ENCODE measurements around the gene COPS8. TPM values are rescaled to one million over a fixed set of nuclear protein-coding genes. Genes with fewer than 3 reads are reported as not detected.
A peak's percentile ranks its signal among the peaks of the same experiment; 100 is the strongest.

COPS8 gene
- 86.7 TPM for total RNA-seq
- long read RNA-seq, full-length matches to known transcripts = 115 of 124 reads
- long read RNA-seq, partial matches to known transcripts = 2 of 124 reads
- long read RNA-seq, other reads (novel, unspliced or antisense) = 7 of 124 reads

DNA sequence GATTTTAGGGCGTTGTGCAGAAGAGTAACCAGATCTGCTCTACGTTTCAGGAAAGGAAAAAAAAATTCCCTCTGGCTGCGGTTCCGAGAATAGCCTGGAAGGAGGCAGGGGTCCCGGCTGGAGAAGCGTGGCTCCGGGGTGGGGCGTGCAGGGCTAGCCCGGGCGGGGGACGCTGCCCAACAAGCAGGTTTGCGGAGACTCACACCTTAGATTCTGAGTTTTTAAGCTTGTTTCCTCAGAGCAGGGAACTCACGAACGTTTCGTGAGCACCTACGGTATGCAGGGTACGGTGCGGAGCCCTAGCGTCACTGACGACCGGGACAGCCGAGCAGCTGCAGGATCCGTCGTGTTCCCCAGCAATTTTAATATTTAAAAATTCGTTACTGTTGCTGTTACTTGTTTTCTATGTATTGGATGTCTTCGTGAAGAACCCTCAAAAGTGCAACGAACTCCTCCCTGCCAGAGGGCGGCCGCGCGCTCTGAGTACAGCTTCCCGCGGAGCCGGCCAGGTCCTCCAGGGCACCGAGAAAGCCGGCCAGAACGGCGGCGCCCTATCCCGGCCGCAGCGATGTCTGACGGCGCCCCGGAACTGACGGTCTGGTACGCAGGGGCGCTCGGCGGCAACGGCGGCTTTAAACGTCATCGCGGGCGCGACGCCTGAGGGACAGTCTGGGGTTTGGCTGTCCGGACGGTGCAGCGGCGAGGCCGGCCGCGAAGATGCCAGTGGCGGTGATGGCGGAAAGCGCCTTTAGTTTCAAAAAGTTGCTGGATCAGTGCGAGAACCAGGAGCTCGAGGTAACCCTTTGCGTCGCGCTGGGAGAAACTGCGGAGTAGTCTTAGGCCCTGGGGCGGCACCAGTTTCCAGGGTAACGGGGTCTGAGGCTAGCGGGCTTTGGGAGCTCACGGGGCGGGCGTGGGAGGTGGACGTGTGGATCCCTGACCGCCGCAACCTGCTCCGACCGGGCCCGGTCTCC, at the start of gene COPS8:
Gene COPS8 (plus strand): TSS at position 642 of the 974 bp plus-strand sequence. CDS start 76 bp downstream, at position 718.
- intact Hi-C loops (cut with DNase I) = no loop called here
- DNase-seq (ENCODE audit: low spot score) = peak; percentile 98

DNA sequence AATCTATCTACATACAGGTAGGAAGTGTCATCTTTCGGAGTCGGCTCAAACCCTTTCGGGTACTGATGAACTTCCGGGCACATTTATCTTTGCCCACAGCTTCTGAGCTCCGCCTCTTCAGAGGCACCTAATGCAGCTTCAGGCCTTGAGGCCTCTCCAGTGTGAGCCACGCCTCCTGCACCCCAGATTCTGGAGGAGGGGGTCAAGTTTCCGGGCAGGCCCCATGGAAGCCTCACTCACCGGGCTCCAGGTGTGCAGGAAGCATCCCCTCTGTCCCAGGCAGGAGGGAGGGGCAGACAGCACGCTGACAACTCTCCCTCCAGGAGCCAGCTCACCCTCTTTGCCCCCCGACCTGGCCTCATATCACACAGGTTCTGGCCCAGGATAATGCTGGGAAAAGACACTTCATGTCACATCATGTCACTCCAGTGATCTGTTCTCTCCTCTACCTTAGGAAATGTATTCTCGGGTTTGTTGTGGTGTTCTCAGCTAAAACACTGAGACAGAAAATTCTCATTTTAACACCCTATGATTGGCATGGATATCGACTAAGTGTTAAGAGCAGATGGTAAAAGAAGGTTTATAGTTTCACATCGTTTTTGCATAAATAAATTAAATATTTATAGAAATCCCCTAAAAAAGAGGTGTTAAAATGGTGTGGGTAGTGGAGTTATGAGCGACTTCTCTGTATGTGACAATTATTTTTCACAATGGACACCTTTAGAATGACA, 46.2 kb upstream of the COPS8 start:
- intact Hi-C loops (cut with DNase I) = no loop called here
- no peak for DNase-seq (ENCODE audit: low spot score)

DNA sequence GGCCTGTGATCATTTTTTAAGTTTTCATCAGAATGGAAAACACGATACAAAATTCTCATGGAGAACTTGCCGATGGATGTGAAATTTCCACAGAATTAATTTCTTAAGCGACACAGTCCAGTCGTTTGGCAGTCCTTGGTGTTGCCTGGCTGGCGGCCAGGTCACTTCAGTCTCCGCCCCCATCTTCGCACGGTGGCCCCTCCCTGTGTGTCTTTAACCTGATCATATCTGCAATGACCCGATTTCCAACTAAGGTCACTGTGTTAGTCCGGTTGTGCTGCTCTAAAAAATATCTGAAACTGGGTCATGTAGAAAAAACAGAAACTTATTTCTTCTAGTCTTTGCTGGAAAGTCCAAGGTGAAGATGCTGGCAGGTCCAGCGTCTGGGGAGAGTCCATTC, 44.5 kb upstream of the COPS8 start:
- intact Hi-C loops (cut with DNase I) = no loop called here
- no peak for DNase-seq (ENCODE audit: low spot score)

DNA sequence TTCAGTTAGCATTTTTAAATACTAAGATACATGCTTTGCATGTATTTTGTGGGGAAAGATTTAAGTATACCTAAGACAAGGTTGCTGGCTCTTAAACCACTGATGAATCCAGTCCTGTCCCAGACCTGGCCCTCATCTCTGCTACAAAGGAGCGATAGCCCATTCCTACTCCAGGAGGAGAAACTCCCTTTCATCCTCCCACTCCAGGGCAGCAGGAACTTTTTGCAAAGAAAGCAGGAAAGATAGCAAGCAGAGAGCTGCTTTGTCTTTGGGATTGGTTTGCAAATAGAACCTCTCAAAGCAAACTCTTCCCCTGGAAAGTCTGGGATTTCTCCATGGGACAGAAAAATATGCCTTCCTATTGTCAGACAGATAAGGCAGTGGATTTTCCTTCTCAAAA, 43.6 kb upstream of the COPS8 start:
- DNase-seq (ENCODE audit: low spot score) = no peak
- intact Hi-C loops (cut with DNase I) = no loop called here

DNA sequence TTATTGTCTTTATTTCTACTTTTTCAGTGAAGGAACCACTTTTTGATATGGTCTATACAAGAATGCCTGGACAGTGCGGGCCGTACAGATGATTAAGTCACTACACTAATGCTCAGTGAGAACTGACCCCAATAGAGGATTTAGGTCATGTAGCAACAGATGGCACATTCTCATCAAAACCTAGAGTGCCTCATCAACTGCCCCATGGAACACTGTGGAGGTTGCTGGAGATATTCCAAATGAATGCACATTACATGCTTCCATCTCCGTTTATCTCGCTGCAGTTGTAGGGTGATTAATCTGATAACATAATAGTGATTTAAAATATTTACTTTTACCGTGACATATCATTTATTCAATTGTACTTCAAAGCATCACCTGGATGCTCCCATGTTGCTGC, 41.8 kb upstream of the COPS8 start:
- intact Hi-C loops (cut with DNase I) = no loop called here
- DNase-seq (ENCODE audit: low spot score) = no peak

DNA sequence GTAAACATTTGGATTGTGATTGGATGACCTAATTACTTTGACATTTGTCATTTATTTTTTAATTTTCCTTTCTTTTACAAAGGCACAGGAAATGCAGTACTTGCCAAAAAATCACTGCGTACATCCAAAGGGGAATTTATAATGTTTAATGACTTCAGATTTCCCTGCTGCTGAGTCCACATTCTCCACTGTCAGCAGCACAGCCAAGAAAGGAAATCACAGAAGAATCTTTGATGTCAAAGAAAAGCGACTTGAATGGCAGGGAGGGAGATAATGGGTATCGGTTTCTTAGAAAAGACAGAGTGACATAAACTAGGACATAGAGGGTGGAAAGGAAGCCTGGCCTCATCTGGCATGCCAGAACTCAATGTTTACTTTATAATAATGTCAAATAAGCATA, 41.4 kb upstream of the COPS8 start:
- DNase-seq (ENCODE audit: low spot score) = no peak
- intact Hi-C loops (cut with DNase I) = no loop called here

DNA sequence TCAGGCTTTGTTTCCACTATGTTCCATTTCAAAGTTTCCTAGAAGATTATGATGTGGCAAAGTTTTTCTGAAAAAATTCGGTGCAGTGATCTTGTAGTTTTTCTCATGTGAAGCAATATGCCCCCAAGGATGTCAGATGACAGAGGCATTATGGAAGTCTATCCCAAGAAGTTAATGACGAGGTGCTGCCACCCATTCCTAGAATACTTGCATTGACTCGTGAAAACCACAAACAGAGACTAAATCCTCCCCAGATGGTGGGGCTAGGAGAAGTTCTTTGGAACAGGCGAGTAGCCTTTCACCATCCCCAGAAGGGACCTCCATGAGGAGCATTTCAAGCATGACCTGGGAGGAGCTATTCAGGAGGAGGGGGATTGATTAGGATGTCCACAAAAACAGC, 40.2 kb upstream of the COPS8 start:
- intact Hi-C loops (cut with DNase I) = no loop called here
- no peak for DNase-seq (ENCODE audit: low spot score)

DNA sequence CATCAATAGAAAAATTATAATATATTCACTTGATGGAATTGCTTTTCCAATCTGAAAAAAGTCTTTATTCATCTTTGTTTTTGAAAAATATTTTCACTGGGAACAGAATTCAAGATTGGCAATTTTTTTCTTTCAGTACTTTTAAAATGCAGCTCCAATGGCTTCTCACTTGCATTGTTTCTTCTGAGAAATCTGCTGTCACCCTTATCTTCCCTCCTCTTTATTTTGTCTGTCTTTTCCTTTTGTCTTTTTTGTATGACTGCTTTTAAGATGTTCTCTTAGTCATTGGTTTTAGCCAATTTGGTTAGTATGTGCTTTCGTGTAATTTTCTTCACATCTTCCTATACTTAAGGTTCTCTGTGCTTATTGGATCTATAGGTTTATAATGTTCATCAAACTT, 37.1 kb upstream of the COPS8 start:
- intact Hi-C loops (cut with DNase I) = no loop called here
- no peak for DNase-seq (ENCODE audit: low spot score)

DNA sequence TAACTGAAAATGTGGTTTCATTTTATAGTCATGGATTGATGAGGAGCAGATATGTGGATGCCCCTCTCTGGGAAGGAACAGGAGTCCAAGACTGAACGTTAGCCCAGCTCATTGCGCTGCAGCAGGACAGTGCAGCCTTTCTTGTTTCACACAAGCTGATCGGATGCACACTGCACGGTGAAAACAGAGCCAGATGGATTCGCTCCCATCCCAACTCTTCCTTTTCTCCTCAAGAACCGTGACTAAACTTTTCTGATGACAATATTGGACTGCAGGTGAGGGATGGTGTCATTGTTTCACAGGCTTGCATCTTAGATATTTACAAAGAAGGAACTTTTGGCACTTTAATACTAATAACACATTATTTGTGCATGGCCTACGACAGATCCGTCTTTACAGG, 33.8 kb upstream of the COPS8 start:
- no peak for DNase-seq (ENCODE audit: low spot score)
- intact Hi-C loops (cut with DNase I) = no loop called here

DNA sequence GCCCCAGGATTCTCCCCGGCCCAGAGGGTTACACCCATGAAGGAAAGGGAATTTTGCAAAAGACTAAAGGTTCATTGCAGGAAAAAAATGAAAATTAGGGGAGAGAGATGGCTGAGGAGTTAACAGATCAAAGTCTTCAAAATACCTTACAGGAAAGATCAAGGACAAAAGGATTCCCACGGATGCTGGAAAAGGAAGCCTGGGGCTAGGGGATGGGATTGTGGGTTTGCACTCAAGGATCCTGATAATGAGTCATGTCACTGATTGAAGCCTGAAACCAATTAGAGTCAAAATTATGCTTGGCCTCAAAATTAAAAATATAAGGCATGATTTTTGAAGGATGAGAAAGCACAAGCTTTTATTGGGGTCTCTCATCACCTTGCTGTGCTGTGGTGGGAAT, 32.6 kb upstream of the COPS8 start:
- DNase-seq (ENCODE audit: low spot score) = no peak
- intact Hi-C loops (cut with DNase I) = no loop called here

DNA sequence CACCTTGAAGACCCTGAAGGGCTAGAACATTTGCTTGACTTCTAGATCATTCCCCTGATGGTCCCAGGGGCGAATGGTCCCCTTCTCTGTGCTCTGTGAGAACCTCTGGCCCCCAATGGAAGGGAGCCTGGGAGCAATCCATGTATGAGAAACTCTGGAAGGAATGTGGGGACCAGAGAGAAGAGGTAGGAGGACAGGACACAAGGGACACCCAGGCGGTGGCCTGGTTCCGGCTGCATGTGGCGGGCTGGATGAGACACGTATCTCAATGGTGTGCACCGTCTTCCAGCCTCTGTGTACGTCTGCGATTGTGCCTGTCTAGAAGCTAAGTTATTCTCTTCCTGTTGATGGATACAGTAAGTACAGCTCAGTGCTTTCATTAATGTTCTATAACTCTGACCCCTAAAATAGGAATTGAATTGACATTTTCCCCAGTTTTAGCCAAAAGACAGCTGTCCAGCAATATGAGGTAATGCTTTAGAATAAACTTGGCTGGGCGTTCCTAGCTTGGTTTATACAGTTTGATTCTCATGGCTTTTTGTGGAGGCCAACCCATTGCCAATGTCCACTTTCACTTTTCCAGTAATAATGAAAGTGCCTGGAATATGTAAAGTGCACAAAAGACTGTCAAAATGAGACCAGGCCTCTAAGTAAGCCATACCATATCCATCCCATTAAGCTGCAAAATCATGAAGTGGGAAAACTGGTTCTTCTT, 30.1 kb upstream of the COPS8 start:
- intact Hi-C loops (cut with DNase I) = no loop called here
- DNase-seq (ENCODE audit: low spot score) = no peak

DNA sequence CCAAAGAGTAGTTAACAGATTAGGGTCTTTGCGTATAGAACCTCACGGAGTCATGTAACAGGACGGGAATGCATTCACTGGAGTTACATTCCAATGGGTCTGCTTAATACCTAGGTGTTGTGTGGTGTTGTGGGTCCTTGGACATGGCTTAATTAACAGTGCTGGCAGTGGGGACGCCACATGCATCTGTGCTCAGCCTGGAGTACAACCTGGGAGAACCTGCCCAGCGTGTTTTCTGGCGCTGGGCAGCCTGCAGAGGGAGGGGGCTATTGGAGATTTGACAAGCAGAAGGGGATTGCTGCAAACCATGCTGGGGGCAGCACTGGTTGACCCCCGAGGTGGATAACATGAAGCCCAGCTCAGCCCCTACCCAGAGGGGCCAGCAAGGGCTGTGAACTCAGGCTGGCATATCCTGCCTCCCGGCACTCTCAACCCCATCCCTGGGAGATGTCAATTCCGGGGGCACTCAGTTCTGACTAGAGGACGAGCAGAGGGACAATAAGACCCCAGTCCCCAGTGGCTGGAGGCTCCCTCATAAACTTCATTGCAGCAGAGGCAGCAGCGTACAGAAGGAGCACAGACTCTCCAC, 29.3 kb upstream of the COPS8 start:
- intact Hi-C loops (cut with DNase I) = no loop called here
- no peak for DNase-seq (ENCODE audit: low spot score)

DNA sequence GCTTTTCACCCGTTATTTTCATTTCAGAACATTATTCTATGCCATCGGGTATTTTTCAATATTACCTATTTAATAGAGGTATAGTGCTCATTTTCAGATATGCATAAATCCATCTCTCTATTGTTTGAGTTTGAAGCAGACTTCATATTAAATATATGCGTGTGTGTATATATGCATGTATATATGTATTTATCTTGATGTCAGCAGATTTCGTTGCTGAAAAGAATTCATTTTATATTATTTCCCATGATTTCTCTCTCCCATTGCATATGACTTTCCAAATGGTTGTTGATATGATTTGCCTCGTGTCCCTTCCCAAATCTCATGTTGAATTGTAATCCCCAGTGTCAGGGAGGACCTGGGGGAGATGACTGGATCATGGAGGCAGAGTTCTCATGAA, 28.6 kb upstream of the COPS8 start:
- no peak for DNase-seq (ENCODE audit: low spot score)
- intact Hi-C loops (cut with DNase I) = no loop called here

DNA sequence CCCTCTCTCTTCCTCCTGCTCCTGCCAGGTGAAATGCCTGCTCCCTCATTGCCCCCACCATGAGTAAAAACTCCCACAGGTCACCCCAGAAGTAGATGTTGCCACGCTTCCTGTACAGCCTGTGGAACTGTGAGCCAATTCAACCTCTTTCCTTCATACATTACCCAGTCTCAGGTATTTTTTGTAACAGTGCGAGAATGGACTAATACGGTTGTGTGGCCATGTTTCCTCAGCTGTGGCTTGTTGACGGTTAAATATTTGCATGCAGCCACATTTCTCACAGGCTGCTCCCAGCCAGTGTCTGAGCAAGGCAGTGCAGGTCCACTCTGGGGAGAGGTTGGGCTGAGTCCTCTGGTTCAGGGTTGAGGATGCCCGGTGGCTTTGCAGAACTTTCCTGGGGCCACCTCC, 27.8 kb upstream of the COPS8 start:
- intact Hi-C loops (cut with DNase I) = no loop called here
- no peak for DNase-seq (ENCODE audit: low spot score)

DNA sequence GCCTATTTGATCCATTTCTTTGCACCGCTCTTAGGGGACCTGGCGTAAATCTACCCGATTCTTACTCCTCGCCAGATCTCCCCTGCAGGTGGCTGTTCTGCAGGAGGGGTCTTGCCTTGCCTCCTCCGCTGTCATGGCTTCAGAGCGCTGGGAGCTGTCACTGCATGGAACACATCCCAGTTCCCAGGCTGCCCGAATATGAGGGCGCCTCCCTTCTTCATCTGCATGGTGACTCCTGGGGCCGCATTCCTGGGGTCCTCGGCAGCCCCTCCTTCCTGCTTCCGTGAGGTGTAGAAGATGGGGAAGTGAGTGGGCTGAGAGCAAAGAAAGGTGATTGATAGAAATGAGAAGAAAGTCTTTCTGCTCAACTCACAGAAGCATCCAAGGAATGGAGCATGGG, 27.3 kb upstream of the COPS8 start:
- intact Hi-C loops (cut with DNase I) = no loop called here
- DNase-seq (ENCODE audit: low spot score) = no peak

DNA sequence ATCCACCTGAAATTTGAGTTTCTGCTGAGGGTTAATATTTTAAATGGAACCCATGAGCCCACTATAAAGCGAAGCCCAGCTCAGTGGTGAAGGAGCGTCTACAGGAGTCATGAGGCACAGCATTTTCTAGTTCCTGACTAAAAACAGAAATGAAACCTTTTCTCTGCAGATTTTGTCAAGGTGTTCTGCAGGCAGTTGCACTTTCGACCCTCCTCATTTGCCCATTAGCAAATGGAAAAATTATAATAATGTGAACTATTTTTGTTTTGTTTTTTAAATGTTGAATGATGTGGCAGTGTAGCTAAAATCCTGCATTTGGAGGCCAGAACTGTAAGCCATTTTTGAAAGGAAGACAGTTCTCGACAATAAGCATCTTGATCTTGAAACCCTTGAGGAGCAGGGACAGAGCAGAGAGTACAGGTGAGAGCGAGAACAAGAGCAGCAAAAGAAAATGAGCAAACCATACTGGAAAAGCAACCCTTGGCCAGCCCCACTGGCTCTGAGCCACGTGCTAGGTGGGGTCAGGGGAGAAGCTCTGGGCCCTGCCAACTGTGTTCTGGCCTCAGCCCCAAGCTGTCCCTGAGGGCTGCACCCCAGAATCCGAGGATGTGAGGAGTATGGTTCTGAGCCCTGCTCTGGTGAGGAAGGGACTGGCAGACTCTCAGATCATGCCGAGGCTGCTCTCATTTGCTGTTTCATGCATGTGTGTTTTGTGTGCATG, 26.4 kb upstream of the COPS8 start:
- DNase-seq (ENCODE audit: low spot score) = no peak
- intact Hi-C loops (cut with DNase I) = no loop called here

DNA sequence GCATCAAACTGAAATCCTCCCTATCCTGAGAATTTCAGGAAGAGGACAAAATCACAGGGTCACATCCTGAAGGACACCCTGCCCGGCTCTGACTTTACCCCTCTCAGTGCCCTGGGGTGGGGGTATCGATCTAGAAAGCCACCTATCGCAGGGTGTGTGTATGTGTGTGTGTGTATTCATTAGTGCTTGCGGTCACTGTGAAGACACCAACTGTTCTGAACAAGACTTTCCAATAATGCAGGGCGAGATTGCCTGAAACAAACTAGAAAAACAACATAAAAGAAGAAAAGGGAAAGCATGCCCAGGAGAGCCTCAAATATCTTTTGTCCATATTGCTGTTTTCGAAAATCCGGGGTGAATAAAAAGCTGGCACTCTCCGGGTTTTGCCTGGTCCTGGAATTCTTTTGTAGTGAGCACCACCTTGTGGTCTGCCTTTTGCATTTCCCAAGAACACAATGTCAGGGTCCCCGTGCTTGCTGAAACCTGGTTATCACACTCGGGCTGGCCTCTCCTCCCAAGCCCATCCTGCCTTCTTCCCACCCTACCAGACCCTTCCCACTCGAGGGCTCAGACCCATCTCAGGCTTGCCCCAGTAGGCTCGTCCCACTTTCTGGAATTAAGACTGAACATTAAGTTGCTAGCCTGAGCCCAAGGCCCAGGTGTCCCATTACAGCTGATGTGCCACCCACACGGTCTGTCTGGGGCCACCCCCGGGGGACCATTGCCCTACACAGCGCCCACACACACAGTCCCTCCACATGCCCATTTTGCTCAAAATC, 25.0 kb upstream of the COPS8 start:
- no peak for DNase-seq (ENCODE audit: low spot score)
- intact Hi-C loops (cut with DNase I) = loop anchor here (2.0 to 10.0 kb wide), 2 partner anchors 708 to 1296 kb away; no protein-coding TSS in a partner anchor

DNA sequence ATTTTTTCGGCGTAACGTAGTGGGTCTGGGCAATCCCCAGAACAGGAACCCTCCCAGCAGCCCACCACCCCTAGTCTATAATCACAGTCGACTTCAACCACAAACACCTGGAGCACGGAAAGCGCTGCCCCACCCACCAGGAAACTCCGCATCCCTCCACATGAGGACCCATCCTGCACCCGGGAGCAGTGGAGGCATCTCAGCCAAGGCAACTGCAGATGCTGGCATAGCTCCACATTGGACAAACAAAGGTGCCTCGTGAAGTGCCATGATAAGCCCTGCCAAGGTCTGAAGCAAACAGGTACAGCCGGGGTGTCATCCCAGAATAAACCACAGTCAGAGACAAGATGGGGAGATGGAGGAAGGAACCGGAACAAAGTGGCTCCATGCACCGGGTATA, 24.3 kb upstream of the COPS8 start:
- DNase-seq (ENCODE audit: low spot score) = no peak
- intact Hi-C loops (cut with DNase I) = loop anchor here (2.0 to 10.0 kb wide), 2 partner anchors 709 to 1297 kb away; no protein-coding TSS in a partner anchor

Data from cardiac septum (tissue), 1 donor.